IMR-90 (cell line): ENCODE results near the gene GSTA5. TPM values are rescaled to one million over a fixed set of nuclear protein-coding genes. Genes with fewer than 3 reads are reported as not detected.
"Not testable (repeated sequence)": the region's sequence is repeated elsewhere in the genome, so short reads cannot be mapped to it uniquely, and the experiment has no call there.

ENCODE experiments used
- ATAC-seq: fragments of 200-7000 bp; cut with Tn5 transposase; 2 replicates; pipeline ENCODE4 v1.9.1; 2020; ENCODE audit warnings: low read depth, mild to moderate bottlenecking, moderate library complexity
- BruUV-seq: library from RNA; stranded (reverse); fragments of 400-500 nt; replicated peaks from 2 replicates; lab custom pipeline; 2021; lab: Mats Ljungman, UMichigan
- CTCF ChIA-PET: fragments of 300-600 bp; formaldehyde crosslinking; extraction: SDS; loops from one replicate; lab custom pipeline; 2021; ENCODE audit warnings: antibody characterized with exemption; lab: Yijun Ruan, JAX
- POLR2A ChIA-PET: fragments of 300-600 bp; sonication (Branson Sonifier 250); formaldehyde crosslinking; loops from one replicate; lab custom pipeline; 2022; ENCODE audit warnings: antibody characterized with exemption; ENCODE audit not compliant: unreplicated experiment; lab: Charles Lee
- DNase-seq: peaks from one replicate; pipeline ENCODE4 v3.0.0; 2013
- H2AFZ ChIP-seq: replicated peaks from 2 replicates; pipeline ENCODE3; 2013; ENCODE audit warnings: low read length, mild to moderate bottlenecking; ENCODE audit not compliant: poor library complexity
- H2AK5ac ChIP-seq: 2 replicates; pipeline ENCODE4 v1.6.1; 2013; ENCODE audit warnings: low read depth, low read length, inconsistent platforms
- H2AK9ac ChIP-seq: replicated peaks from 2 replicates; pipeline ENCODE3; 2013; ENCODE audit warnings: mild to moderate bottlenecking, low read depth, low read length, moderate library complexity; ENCODE audit not compliant: poor library complexity
- H2BK120ac ChIP-seq: 2 replicates; pipeline ENCODE4 v1.6.1; 2013; ENCODE audit warnings: low read depth, low read length, inconsistent platforms
- H2BK15ac ChIP-seq: 3 replicates; pipeline ENCODE4 v1.6.1; 2013; ENCODE audit warnings: low read depth, low read length, inconsistent platforms
- H2BK20ac ChIP-seq: 2 replicates; pipeline ENCODE4 v1.6.1; 2013; ENCODE audit warnings: low read depth, mild to moderate bottlenecking, inconsistent platforms, low read length, moderate library complexity
- H2BK5ac ChIP-seq: 2 replicates; pipeline ENCODE4 v1.6.1; 2013; ENCODE audit warnings: mild to moderate bottlenecking, low read depth, low read length, inconsistent platforms; ENCODE audit not compliant: poor library complexity, severe bottlenecking
- H3K14ac ChIP-seq: replicated peaks from 2 replicates; pipeline ENCODE4 v1.6.1; 2013; ENCODE audit warnings: low read depth, low read length, inconsistent platforms
- H3K18ac ChIP-seq: 2 replicates; pipeline ENCODE4 v1.6.1; 2013; ENCODE audit warnings: low read depth, low read length, control low read depth
- H3K23ac ChIP-seq: 2 replicates; pipeline ENCODE4 v1.6.1; 2013; ENCODE audit warnings: low read depth, low read length, inconsistent platforms
- H3K27ac ChIP-seq: 2 replicates; pipeline ENCODE4 v1.5.1; 2013; ENCODE audit warnings: mild to moderate bottlenecking, control low read depth, low read length; ENCODE audit not compliant: insufficient read depth
- H3K27me3 ChIP-seq: 2 replicates; pipeline ENCODE4 v1.6.1; 2013; ENCODE audit warnings: low read length; ENCODE audit not compliant: control insufficient read depth, insufficient read depth
- H3K36me3 ChIP-seq: 2 replicates; pipeline ENCODE4 v1.6.1; 2013; ENCODE audit warnings: low read length, mixed read lengths; ENCODE audit not compliant: control insufficient read depth, insufficient read depth
- H3K4ac ChIP-seq: 2 replicates; pipeline ENCODE4 v1.6.1; 2013; ENCODE audit warnings: low read depth, low read length, inconsistent platforms
- H3K4me1 ChIP-seq: 2 replicates; pipeline ENCODE4 v1.6.1; 2013; ENCODE audit warnings: low read length, mixed read lengths; ENCODE audit not compliant: control insufficient read depth, insufficient read depth
- H3K4me2 ChIP-seq: 2 replicates; pipeline ENCODE4 v1.6.1; 2013; ENCODE audit warnings: low read depth, mild to moderate bottlenecking, control low read depth, low read length, moderate library complexity
- H3K4me3 ChIP-seq: 2 replicates; pipeline ENCODE4 v1.5.1; 2013; ENCODE audit warnings: low read depth, mild to moderate bottlenecking, control low read depth, low read length, moderate library complexity; ENCODE audit not compliant: insufficient read depth
- H3K56ac ChIP-seq: 2 replicates; pipeline ENCODE4 v1.6.1; 2013; ENCODE audit warnings: low read length, inconsistent platforms; ENCODE audit not compliant: insufficient read depth; ENCODE audit errors: extremely low read depth
- H3K79me1 ChIP-seq, 2 experiments: 2 replicates each; pipeline ENCODE4 v1.6.1; 2013; ENCODE audit warnings: low read length in 2 of 2, inconsistent platforms in 1 of 2, low read depth in 1 of 2
- H3K9ac ChIP-seq: 2 replicates; pipeline ENCODE4 v1.6.1; 2013; ENCODE audit warnings: low read depth, low read length, control low read depth
- H3K9me1 ChIP-seq: 2 replicates; pipeline ENCODE4 v1.6.1; 2013; ENCODE audit warnings: low read length, inconsistent platforms; ENCODE audit not compliant: insufficient read depth
- H3K9me3 ChIP-seq: 2 replicates; pipeline ENCODE4 v1.6.1; 2013; ENCODE audit warnings: low read length; ENCODE audit not compliant: control insufficient read depth, insufficient read depth
- H4K20me1 ChIP-seq: 2 replicates; pipeline ENCODE4 v1.6.1; 2013; ENCODE audit warnings: low read length, inconsistent platforms; ENCODE audit not compliant: insufficient read depth
- H4K5ac ChIP-seq: 2 replicates; pipeline ENCODE4 v1.6.1; 2013; ENCODE audit warnings: mild to moderate bottlenecking, low read depth, low read length, control low read depth
- H4K8ac ChIP-seq, 2 experiments: 2 replicates each; pipeline ENCODE4 v1.6.1; 2013; ENCODE audit warnings: low read depth in 2 of 2, low read length in 2 of 2, control low read depth in 1 of 2, inconsistent platforms in 1 of 2
- H4K91ac ChIP-seq: 2 replicates; pipeline ENCODE4 v1.6.1; 2013; ENCODE audit warnings: low read depth, low read length, inconsistent platforms; ENCODE audit not compliant: insufficient read depth
- WGBS, 2 experiments: methylation state at CpG; one replicate each; pipeline versions ENCODE4 v1.1.5 to v1.1.7; 2013; ENCODE audit warnings: missing lambda C conversion rate in 2 of 2; ENCODE audit not compliant: insufficient read length in 1 of 2; ENCODE audit errors: extremely low coverage in 2 of 2; 5-methylcytosine and 5-hydroxymethylcytosine counted together
- dilution Hi-C: fragments of 300-500 bp; cut with HindIII; formaldehyde crosslinking; loops from one replicate; pipeline ENCODE4 v1.14.3; 2018; ENCODE audit warnings: low sequenced_read_pairs; ENCODE audit not compliant: unreplicated experiment
- in situ Hi-C: fragments of 300-500 bp; cut with MboI; formaldehyde crosslinking; loops from 3 replicates; pipeline ENCODE4 v1.14.3; 2019; ENCODE audit warnings: low sequenced_read_pairs, inconsistent platforms, mixed read lengths
- intact Hi-C: fragments of 100-400 bp; cut with micrococcal nuclease; formaldehyde crosslinking; loops from 2 replicates; pipeline ENCODE4 v1.10.0; 2022
- polyA plus RNA-seq, 3 experiments: library from polyadenylated mRNA; depleted of rRNA; stranded (reverse); fragments of >200 nt; gene quantifications; 2 replicates each; pipeline ENCODE4 v1.2.3, GENCODE V29; 2012; ENCODE audit warnings: low replicate concordance in 1 of 3
- total RNA-seq: library from RNA; depleted of rRNA; stranded (reverse); fragments of >200 nt; gene quantifications from 2 replicates; pipeline ENCODE4 v1.2.3, GENCODE V29; 2012

GSTA5 gene
- total and polyA plus RNA-seq, 2 of the 4 experiments (the other 2 are of a cell fraction) = not detected

DNA sequence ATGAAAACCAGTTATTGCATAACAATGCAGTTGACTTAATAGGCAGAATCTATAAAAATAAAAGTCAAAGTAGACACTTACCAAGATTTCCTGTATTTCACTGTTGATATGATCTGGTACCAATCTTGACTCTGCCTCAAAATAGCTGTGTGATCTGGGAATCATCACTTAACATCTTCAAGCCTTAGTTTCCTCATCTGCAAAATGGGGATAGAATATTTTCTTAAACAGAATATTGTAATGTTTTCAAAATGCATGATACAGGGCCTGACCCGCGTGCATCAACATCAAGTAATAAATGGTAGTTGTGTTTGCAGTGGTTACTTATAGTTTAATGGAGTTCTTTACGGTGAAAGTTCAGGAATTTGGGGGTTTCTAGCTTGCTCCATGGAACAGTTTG lies 26.1 kb downstream of the GSTA5 start:
- POLR2A ChIA-PET, H3K4me1 ChIP-seq: not testable (repeated sequence)
- intact Hi-C loops = loop anchor here (10.0 kb wide), 1 partner anchor 410 kb away; no protein-coding TSS in a partner anchor

DNA sequence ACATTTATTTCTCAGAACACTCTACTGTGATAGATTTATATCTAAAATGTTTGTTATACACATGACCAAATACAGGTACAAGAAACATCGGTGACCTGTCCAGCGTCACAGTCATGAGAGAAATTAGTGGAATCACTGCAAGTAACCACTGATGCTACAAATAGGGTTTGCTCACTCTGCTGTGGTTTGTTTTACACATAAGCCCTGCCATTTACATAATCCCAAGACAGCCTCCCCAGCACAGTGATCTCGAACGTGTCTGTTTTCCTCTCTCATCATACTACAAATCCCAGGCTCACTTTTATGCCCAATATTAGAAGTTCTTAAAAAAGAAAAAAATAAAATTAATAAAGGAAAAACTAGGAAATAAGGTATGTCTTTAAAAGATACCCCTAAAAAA lies 30.8 kb downstream of the GSTA5 start:
- H3K79me1 ChIP-seq, H3K23ac ChIP-seq, POLR2A ChIA-PET, H3K9ac ChIP-seq, H3K4me2 ChIP-seq, H3K56ac ChIP-seq, H4K91ac ChIP-seq, DNase-seq, H3K4me3 ChIP-seq, H4K8ac ChIP-seq, H3K27ac ChIP-seq, H2AK9ac ChIP-seq, H2BK15ac ChIP-seq, H3K4me1 ChIP-seq, H3K14ac ChIP-seq, H4K5ac ChIP-seq, H3K9me3 ChIP-seq, dilution Hi-C loops, H2BK5ac ChIP-seq, H2AFZ ChIP-seq, H2BK20ac ChIP-seq, ATAC-seq, H3K36me3 ChIP-seq, H4K20me1 ChIP-seq, in situ Hi-C loops, H2AK5ac ChIP-seq, H2BK120ac ChIP-seq, H3K4ac ChIP-seq, H3K18ac ChIP-seq, BruUV-seq, H3K9me1 ChIP-seq: not testable (repeated sequence)
- intact Hi-C loops = loop anchor here (10.0 kb wide), 1 partner anchor 405 kb away; no protein-coding TSS in a partner anchor
- CTCF ChIA-PET = interaction anchor here (0.5 to 0.6 kb wide), 2 partner anchors 51 to 352 kb away, joined by 3 to 4 read pairs; no protein-coding TSS in a partner anchor
- no CpG with 5 or more reads among the region's 4 CpGs for WGBS, 2 experiments
- H3K27me3 ChIP-seq = peaks cover 15% of the 10 kb centered on the region

More for the DNA sequence above, 26.1 kb downstream of the GSTA5 start:
- H3K14ac ChIP-seq, H4K91ac ChIP-seq, H2AFZ ChIP-seq, H3K56ac ChIP-seq, ATAC-seq, H2AK9ac ChIP-seq, H3K4me2 ChIP-seq, H3K9ac ChIP-seq, H4K5ac ChIP-seq, in situ Hi-C loops, H2BK120ac ChIP-seq, H4K8ac ChIP-seq, H3K4me3 ChIP-seq, BruUV-seq, H3K23ac ChIP-seq, H2BK20ac ChIP-seq, H3K9me3 ChIP-seq, H3K9me1 ChIP-seq, H3K4ac ChIP-seq, H2AK5ac ChIP-seq, dilution Hi-C loops, H4K20me1 ChIP-seq, H3K27ac ChIP-seq, DNase-seq, H3K27me3 ChIP-seq, H3K36me3 ChIP-seq, H3K18ac ChIP-seq, H2BK5ac ChIP-seq, CTCF ChIA-PET, H3K79me1 ChIP-seq, H2BK15ac ChIP-seq: not testable (repeated sequence)
- WGBS, 2 experiments = no CpG with 5 or more reads among the region's 3 CpGs
